Uterus (tissue), 4 donors: ENCODE data around the gene LYPD6B. TPM values are rescaled to one million over a fixed set of nuclear protein-coding genes. Genes with fewer than 3 reads are reported as not detected.

ENCODE experiments used
- DNase-seq, 2 donors: peaks; one replicate each; pipeline ENCODE4 v3.0.0-alpha.2; 2019 to 2020
- H3K27ac ChIP-seq, 2 donors: fragments of 200-600 bp; sonication (generic); 1 replicate in 1 of 2; 2 replicates in 1 of 2; pipeline ENCODE4 v1.5.1; 2016 to 2018
- H3K27me3 ChIP-seq, 2 donors: fragments of 200-600 bp; sonication (generic); one replicate each; pipeline ENCODE4 v1.5.1; 2018 to 2019; ENCODE audit warnings: control low read depth in 1 of 2
- H3K36me3 ChIP-seq, 2 donors: fragments of 200-600 bp; sonication (generic); one replicate each; pipeline ENCODE4 v1.5.1; 2019; ENCODE audit warnings: control low read depth in 1 of 2
- H3K4me1 ChIP-seq, 2 donors: fragments of 200-600 bp; sonication (generic); one replicate each; pipeline ENCODE4 v1.5.1; 2018 to 2019; ENCODE audit warnings: control low read depth in 1 of 2
- H3K4me3 ChIP-seq, 2 donors: fragments of 200-600 bp; sonication (generic); 1 replicate in 1 of 2; 2 replicates in 1 of 2; pipeline ENCODE4 v1.5.1; 2018 to 2019; ENCODE audit warnings: mild to moderate bottlenecking in 1 of 2
- H3K9me3 ChIP-seq, 2 donors: fragments of 200-600 bp; sonication (generic); one replicate each; pipeline ENCODE4 v1.5.1; 2019; ENCODE audit warnings: control low read depth in 1 of 2
- POLR2A ChIP-seq, 2 donors: fragments of 450-650 bp; IDR thresholded peaks; one replicate each; pipeline ENCODE4 v1.6.1; 2016; ENCODE audit warnings: antibody characterized with exemption in 2 of 2, mild to moderate bottlenecking in 1 of 2, moderate library complexity in 1 of 2
- intact Hi-C: fragments of 100-400 bp; cut with DNase I; formaldehyde crosslinking; loops from one replicate; pipeline ENCODE4 v1.15.1; 2023; ENCODE audit warnings: low total_unique reads
- total RNA-seq, 4 donors: library from RNA; depleted of rRNA in 3 of 4; stranded (reverse); fragments of >200 nt in 3 of 4; gene quantifications; one replicate each; pipeline versions ENCODE4 v1.1.0 to v1.2.4, GENCODE V29; 2014 to 2023
- TF ChIP-seq, protein P1 (sequence below), 4 experiments: fragments of 200-600 bp in 2 of 4; fragments of 450-650 bp in 2 of 4; sonication (generic) in 2 of 4; IDR thresholded peaks; one replicate each; pipeline ENCODE4 v1.5.1; 2016 to 2019; ENCODE audit warnings: antibody characterized with exemption in 4 of 4, mild to moderate bottlenecking in 2 of 4, moderate library complexity in 1 of 4
- donor health status: DM: yes; HTN: yes; CAD: no.

LYPD6B gene
- total RNA-seq, 4 donors from 2014 or later: 0.27 to 9.8 TPM; not detected in 2

DNA sequence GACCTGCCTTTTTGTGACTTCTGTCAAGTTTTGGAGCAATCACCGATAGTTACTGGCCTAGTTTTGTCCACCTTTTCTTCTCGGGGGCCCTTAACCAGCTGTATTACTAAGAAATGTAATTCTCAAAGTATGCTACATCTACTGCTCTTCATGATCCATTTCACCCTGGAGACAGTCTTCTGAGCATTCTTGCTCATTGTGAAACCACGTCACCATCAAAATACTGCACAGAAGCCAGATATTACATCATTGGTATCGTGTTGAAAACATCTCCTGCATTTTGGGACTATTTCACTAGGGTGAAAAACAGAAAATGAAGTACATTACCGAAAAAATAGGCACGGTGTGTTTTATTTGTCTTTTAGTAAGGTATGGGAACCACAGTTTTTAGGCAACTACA is 11.7 kb downstream of the LYPD6B start:
- no peak overlapping the region for H3K27ac ChIP-seq
- no peaks in the 10 kb centered on the region for H3K27me3 ChIP-seq
- H3K4me1 ChIP-seq: no peaks in the 10 kb centered on the region
- intact Hi-C loops: no loop called here
- H3K36me3 ChIP-seq: no peaks in the 10 kb centered on the region
- H3K9me3 ChIP-seq: peaks cover 3% of the 10 kb centered on the region in 2 donors
- H3K4me3 ChIP-seq: no peak overlapping the region
- no peak for DNase-seq
- no peak for TF ChIP-seq POLR2A (IDR thresholded peaks at IDR 0.05)
- TF ChIP-seq, protein P1, sequence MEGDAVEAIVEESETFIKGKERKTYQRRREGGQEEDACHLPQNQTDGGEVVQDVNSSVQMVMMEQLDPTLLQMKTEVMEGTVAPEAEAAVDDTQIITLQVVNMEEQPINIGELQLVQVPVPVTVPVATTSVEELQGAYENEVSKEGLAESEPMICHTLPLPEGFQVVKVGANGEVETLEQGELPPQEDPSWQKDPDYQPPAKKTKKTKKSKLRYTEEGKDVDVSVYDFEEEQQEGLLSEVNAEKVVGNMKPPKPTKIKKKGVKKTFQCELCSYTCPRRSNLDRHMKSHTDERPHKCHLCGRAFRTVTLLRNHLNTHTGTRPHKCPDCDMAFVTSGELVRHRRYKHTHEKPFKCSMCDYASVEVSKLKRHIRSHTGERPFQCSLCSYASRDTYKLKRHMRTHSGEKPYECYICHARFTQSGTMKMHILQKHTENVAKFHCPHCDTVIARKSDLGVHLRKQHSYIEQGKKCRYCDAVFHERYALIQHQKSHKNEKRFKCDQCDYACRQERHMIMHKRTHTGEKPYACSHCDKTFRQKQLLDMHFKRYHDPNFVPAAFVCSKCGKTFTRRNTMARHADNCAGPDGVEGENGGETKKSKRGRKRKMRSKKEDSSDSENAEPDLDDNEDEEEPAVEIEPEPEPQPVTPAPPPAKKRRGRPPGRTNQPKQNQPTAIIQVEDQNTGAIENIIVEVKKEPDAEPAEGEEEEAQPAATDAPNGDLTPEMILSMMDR (IDR thresholded peaks at IDR 0.05): no peak

DNA sequence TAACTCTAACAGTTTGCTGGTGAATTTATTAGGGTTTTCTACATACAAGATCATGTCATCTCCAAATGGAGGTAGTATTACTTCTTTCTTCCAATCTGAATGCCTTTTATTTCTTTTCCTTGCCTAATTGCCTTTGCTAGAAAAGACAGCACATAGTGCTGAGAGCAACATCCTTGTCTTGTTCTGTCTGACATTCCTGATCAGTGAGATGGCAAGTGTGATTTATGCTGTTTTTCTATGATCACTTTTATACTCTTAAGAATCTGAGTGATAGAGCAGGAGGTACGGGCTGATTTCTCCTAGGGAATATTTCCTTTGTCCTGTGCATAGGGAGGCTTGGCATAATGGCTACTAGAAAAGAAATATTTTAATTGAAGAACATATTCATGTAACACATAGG is 17.3 kb downstream of the LYPD6B start:
- H3K4me3 ChIP-seq: no peak overlapping the region
- H3K27ac ChIP-seq: no peak overlapping the region
- no peaks in the 10 kb centered on the region for H3K27me3 ChIP-seq
- DNase-seq: no peak
- no peak for TF ChIP-seq POLR2A (IDR thresholded peaks at IDR 0.05)
- TF ChIP-seq, protein P1 (IDR thresholded peaks at IDR 0.05): no peak
- no peaks in the 10 kb centered on the region for H3K9me3 ChIP-seq
- intact Hi-C loops: no loop called here
- H3K36me3 ChIP-seq: no peaks in the 10 kb centered on the region
- H3K4me1 ChIP-seq: no peaks in the 10 kb centered on the region

DNA sequence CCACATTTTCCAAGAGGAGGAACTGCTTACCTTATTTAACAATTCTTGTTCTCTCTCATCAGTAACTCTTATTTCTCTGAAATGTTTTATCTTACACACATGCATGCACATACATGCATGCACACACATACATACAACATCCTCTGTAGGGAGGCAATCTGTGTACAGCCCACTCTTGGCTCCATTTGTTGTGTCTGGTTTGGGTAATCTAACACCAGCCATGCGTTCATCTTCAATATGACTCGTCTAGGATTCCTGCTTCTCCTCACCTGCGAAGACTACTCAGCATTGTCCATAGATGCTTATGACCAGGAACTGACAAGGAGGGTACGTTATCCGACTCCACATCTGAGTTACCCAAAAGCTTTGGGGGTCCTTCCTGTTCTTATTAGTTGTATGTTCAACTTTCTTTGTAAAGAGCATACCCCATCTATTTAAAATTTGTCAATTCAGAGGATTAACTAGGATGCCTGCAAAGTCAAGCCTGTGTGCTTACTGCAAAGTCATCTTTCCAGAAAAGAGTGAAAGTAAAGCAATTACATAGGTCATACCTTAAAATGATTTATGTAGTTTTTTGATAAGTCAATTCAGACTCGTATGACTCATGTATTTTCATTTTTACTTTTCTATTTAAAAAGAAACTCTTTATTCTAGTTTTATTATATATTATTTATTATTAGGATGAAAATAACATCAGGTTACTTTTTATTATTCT is 18.2 kb downstream of the LYPD6B start:
- no peaks in the 10 kb centered on the region for H3K27me3 ChIP-seq
- intact Hi-C loops: no loop called here
- no peak overlapping the region for H3K27ac ChIP-seq
- DNase-seq: no peak
- no peaks in the 10 kb centered on the region for H3K36me3 ChIP-seq
- no peak overlapping the region for H3K4me3 ChIP-seq
- no peaks in the 10 kb centered on the region for H3K4me1 ChIP-seq
- TF ChIP-seq, protein P1 (IDR thresholded peaks at IDR 0.05): no peak
- TF ChIP-seq POLR2A (IDR thresholded peaks at IDR 0.05): no peak
- H3K9me3 ChIP-seq: no peaks in the 10 kb centered on the region

DNA sequence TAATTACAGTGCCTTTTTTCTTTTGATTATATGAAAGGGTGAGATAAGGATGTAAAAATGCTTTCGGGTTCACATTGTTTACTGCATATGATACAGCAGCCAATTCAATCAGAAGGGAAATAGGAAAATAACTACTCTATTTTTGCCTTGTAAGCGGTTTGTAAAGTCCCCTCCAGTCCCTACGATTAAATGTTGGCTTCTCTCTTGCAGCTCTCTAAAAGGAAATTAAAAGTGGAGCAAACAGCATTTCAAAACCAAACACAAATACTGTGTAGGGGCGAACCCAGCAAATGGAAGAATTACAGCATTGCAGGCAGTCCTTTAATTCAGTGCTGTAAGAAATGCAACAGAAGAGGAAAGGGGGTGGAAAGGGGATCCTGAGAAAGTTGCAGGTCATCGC is 18.9 kb downstream of the LYPD6B start:
- no peaks in the 10 kb centered on the region for H3K9me3 ChIP-seq
- H3K4me1 ChIP-seq: no peaks in the 10 kb centered on the region
- H3K27ac ChIP-seq: no peak overlapping the region
- H3K27me3 ChIP-seq: no peaks in the 10 kb centered on the region
- no peaks in the 10 kb centered on the region for H3K36me3 ChIP-seq
- TF ChIP-seq POLR2A (IDR thresholded peaks at IDR 0.05): no peak
- TF ChIP-seq, protein P1 (IDR thresholded peaks at IDR 0.05): no peak
- H3K4me3 ChIP-seq: no peak overlapping the region
- intact Hi-C loops: no loop called here
- no peak for DNase-seq

DNA sequence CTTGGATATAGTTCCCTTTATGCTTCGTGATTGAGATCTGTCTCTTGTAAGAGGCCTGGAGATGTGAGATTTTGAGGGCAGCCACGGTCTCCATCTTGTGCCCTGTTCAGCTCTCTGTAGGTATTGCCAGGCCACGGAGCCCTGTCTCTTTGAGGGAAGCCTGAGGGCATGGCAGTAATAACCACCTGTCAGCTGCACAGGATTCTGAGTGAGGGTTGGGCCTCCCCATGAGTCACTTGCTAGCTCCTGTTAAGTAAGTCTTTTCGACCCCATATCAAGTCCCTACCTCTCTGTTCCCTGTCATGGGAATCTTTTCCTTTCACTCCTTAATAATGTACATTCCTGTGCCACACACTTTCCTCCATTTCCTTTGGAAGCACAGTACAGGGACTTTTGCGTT is 20.4 kb downstream of the LYPD6B start:
- intact Hi-C loops: no loop called here
- Histone ChIP-seq H3K27me3 (no peaks in the 10 kb centered on the region), H3K9me3 (no peaks in the 10 kb centered on the region), H3K4me1 (no peaks in the 10 kb centered on the region), H3K4me3 (no peak overlapping the region), H3K27ac (no peak overlapping the region), H3K36me3 (no peaks in the 10 kb centered on the region)
- TF ChIP-seq, protein P1 (IDR thresholded peaks at IDR 0.05): no peak
- TF ChIP-seq POLR2A (IDR thresholded peaks at IDR 0.05): no peak
- no peak for DNase-seq
